Loucy (cell line): ENCODE data around the gene PHEX.

Experiments used
- CTCF ChIP-seq: fragments of 200-600 bp; sonication (generic); conservative IDR thresholded peaks from 2 replicates; pipeline ENCODE4 v1.5.1; 2014; ENCODE audit warnings: mild to moderate bottlenecking, antibody characterized with exemption, low read length
- EZH2phosphoT487 ChIP-seq: fragments of 200-600 bp; IDR thresholded peaks from 2 replicates; pipeline ENCODE4 v1.6.1; 2018; ENCODE audit warnings: antibody characterized with exemption, mild to moderate bottlenecking, moderate library complexity, borderline replicate concordance

- TF ChIP-seq CTCF = no peak
- no peak for TF ChIP-seq EZH2phosphoT487
These were observed 20.1 kb upstream of the PHEX start for GRCh38 chrX:22012051-22012450.
